Right lobe of liver (tissue), 6 donors: ENCODE data around the gene KRT76. TPM values are rescaled to one million over a fixed set of nuclear protein-coding genes. Genes with fewer than 3 reads are reported as not detected.

Experiments used
- ATAC-seq, 4 donors: fragments of 200-7000 bp; cut with Tn5 transposase; one replicate each; pipeline ENCODE4 v1.9.1; 2020; ENCODE audit warnings: mild to moderate bottlenecking in 4 of 4, moderate library complexity in 4 of 4
- DNase-seq, 3 donors: peaks; one replicate each; pipeline ENCODE4 v3.0.0-alpha.2; 2020
- H3K27ac ChIP-seq, 3 donors: fragments of 200-600 bp; one replicate each; pipeline ENCODE4 v1.8.0; 2022
- H3K27me3 ChIP-seq, 2 donors: fragments of 200-600 bp; one replicate each; pipeline ENCODE4 v1.8.0; 2022
- H3K36me3 ChIP-seq, 4 donors: fragments of 200-600 bp; sonication (generic) in 1 of 4; one replicate each; pipeline versions ENCODE4 v1.5.1 to v1.8.0; 2017 to 2022; ENCODE audit warnings: control low read depth in 1 of 4
- H3K4me1 ChIP-seq, 4 donors: fragments of 200-600 bp; sonication (generic) in 1 of 4; one replicate each; pipeline versions ENCODE4 v1.5.1 to v1.8.0; 2017 to 2022; ENCODE audit warnings: control low read depth in 1 of 4
- H3K4me3 ChIP-seq, 3 donors: fragments of 200-600 bp; one replicate each; pipeline ENCODE4 v1.8.0; 2022
- H3K9me3 ChIP-seq, 4 donors: fragments of 200-600 bp; sonication (generic) in 1 of 4; one replicate each; pipeline versions ENCODE4 v1.5.1 to v1.8.0; 2017 to 2022; ENCODE audit warnings: control low read depth in 1 of 4
- CTCF ChIP-seq, 4 donors: fragments of 200-600 bp in 3 of 4; fragments of 450-650 bp in 1 of 4; IDR thresholded peaks; one replicate each; pipeline versions ENCODE4 v1.5.1 to v1.8.0; 2016 to 2022; ENCODE audit warnings: antibody characterized with exemption in 4 of 4, mild to moderate bottlenecking in 2 of 4
- POLR2A ChIP-seq: fragments of 450-650 bp; IDR thresholded peaks from one replicate; pipeline ENCODE4 v1.6.1; 2017; ENCODE audit warnings: antibody characterized with exemption, mild to moderate bottlenecking
- WGBS: methylation state at CpG from one replicate; pipeline ENCODE4 v1.1.6; 2018; ENCODE audit warnings: low coverage, low lambda C conversion rate; ENCODE audit not compliant: insufficient coverage; ENCODE audit errors: missing lambda C conversion rate; 5-methylcytosine and 5-hydroxymethylcytosine counted together
- intact Hi-C, 2 donors: fragments of 100-400 bp; cut with DNase I; formaldehyde crosslinking; loops; one replicate each; pipeline versions ENCODE4 v1.11.2 to v1.14.1; 2022
- total RNA-seq, 6 experiments: library from RNA; depleted of rRNA in 2 of 6; stranded (reverse); fragments of >200 nt in 2 of 6; fragmentation: NEBNext Ultra II Directional in 3 of 6; extraction: Animal tissue kit (Norgen Biotek cat#: 25700) in 3 of 6; gene quantifications; one replicate each; pipeline versions ENCODE4 v1.1.0 to v1.2.4, GENCODE V29; 2016 to 2023
- donor health status: DM: no; HTN: yes; CAD: no.
- donor health status: DM: no; HTN: no; CAD: no.
- donor health status: DM: no; HTN: no; CAD: no.
- donor health status: DM: no; HTN: yes; CAD: no.
- donor health status: DM: no; HTN: yes; CAD: no.

KRT76 gene
- total RNA-seq, 6 experiments from 2014 or later, result not detected

- Histone ChIP-seq H3K27ac (no peak overlapping the region), H3K9me3 (no peaks in the 10 kb centered on the region), H3K4me1 (no peaks in the 10 kb centered on the region), H3K4me3 (no peak overlapping the region), H3K27me3 (no peaks in the 10 kb centered on the region), H3K36me3 (no peaks in the 10 kb centered on the region)
- ATAC-seq (no peak), DNase-seq (no peak)
- TF ChIP-seq POLR2A (no peak), CTCF (IDR thresholded peaks at IDR 0.05) (no peak)
- intact Hi-C loops, result no loop called here
- 17% methylated on average over 1 of the region's 1 CpG for WGBS
Observed at GRCh38 chr12:52767020-52767379, 10.1 kb downstream of the KRT76 start.

- H3K27me3 ChIP-seq, result no peaks in the 10 kb centered on the region
- WGBS, result 68% methylated on average over 5 of the region's 5 CpGs
- intact Hi-C loops, result no loop called here
Observed at GRCh38 chr12:52766351-52767019, 10.7 kb downstream of the KRT76 start.

GRCh38 chr12:52765702-52766101 is 11.4 kb downstream of the KRT76 start:
- Histone ChIP-seq H3K4me3 (no peak overlapping the region), H3K4me1 (no peaks in the 10 kb centered on the region), H3K9me3 (no peaks in the 10 kb centered on the region), H3K36me3 (no peaks in the 10 kb centered on the region), H3K27ac (no peak overlapping the region), H3K27me3 (no peaks in the 10 kb centered on the region)
- ATAC-seq, result no peak
- DNase-seq, result no peak
- WGBS, result 38% methylated on average over 1 of the region's 1 CpG
- no peak for TF ChIP-seq POLR2A
- TF ChIP-seq CTCF (IDR thresholded peaks at IDR 0.05), result no peak
- intact Hi-C loops, result no loop called here

More at GRCh38 chr12:52766351-52767019, 10.7 kb downstream of the KRT76 start:
- Histone ChIP-seq H3K9me3 (no peaks in the 10 kb centered on the region), H3K4me3 (no peak overlapping the region), H3K27ac (no peak overlapping the region), H3K36me3 (no peaks in the 10 kb centered on the region), H3K4me1 (no peaks in the 10 kb centered on the region)
- no peak for ATAC-seq
- TF ChIP-seq POLR2A, result no peak
- no peak for TF ChIP-seq CTCF (IDR thresholded peaks at IDR 0.05)
- no peak for DNase-seq

GRCh38 chr12:52763991-52764390 is 13.2 kb downstream of the KRT76 start:
- H3K4me3 ChIP-seq, result no peak overlapping the region
- H3K9me3 ChIP-seq, result no peaks in the 10 kb centered on the region
- ATAC-seq, result no peak
- H3K27me3 ChIP-seq, result no peaks in the 10 kb centered on the region
- H3K36me3 ChIP-seq, result no peaks in the 10 kb centered on the region
- no peaks in the 10 kb centered on the region for H3K4me1 ChIP-seq
- no peak for TF ChIP-seq CTCF (IDR thresholded peaks at IDR 0.05)
- WGBS, result 39% methylated on average over 2 of the region's 2 CpGs
- no peak overlapping the region for H3K27ac ChIP-seq
- intact Hi-C loops, result no loop called here
- no peak for DNase-seq
